ENCODE results near the gene ITGA11.

GRCh38 chr15:68411735-68412134 lies 20.2 kb downstream of the ITGA11 start:
- no peak for TF ChIP-seq CTCF (IDR thresholded peaks at IDR 0.05 in 8 of 11, conservative IDR thresholded peaks at IDR 0.05 in 3 of 11)
- TF ChIP-seq POLR2AphosphoS5 (IDR thresholded peaks at IDR 0.05) = no peak
- no peak for TF ChIP-seq POLR2A (IDR thresholded peaks at IDR 0.05)

Measured in spleen (tissue), 7 donors.